ENCODE results near the gene RPL32.

The RPL32 gene

GRCh38 chr3:12832350-12833221 lies 8.8 kb downstream of the RPL32 start:
- DNase-seq, result no peak

- no peak for DNase-seq
Measured at GRCh38 chr3:12831301-12831866, 10.0 kb downstream of the RPL32 start.

GRCh38 chr3:12830785-12831156 lies 10.6 kb downstream of the RPL32 start:
- DNase-seq, result no peak

- DNase-seq, result no peak
Measured at GRCh38 chr3:12829886-12830784, 11.2 kb downstream of the RPL32 start.

GRCh38 chr3:12829404-12829803 lies 12.0 kb downstream of the RPL32 start:
- no peak for DNase-seq

GRCh38 chr3:12828751-12829150 lies 12.6 kb downstream of the RPL32 start:
- no peak for DNase-seq

- DNase-seq, result no peak
Measured at GRCh38 chr3:12825156-12825555, 16.2 kb downstream of the RPL32 start.

- no peak for DNase-seq
Measured at GRCh38 chr3:12824299-12824698, 17.1 kb downstream of the RPL32 start.

GRCh38 chr3:12822725-12823373 lies 18.5 kb downstream of the RPL32 start:
- DNase-seq, result no peak

- DNase-seq, result no peak
Measured at GRCh38 chr3:12818773-12819172, 22.6 kb downstream of the RPL32 start.

GRCh38 chr3:12818273-12818672 lies 23.1 kb downstream of the RPL32 start:
- no peak for DNase-seq

- DNase-seq, result no peak
Measured at GRCh38 chr3:12817343-12817710, 24.0 kb downstream of the RPL32 start.

- no peak for DNase-seq
Measured at GRCh38 chr3:12816521-12817342, 24.6 kb downstream of the RPL32 start.

GRCh38 chr3:12815719-12816118 lies 25.6 kb downstream of the RPL32 start:
- DNase-seq, result no peak

- DNase-seq, result no peak
Measured at GRCh38 chr3:12815078-12815477, 26.3 kb downstream of the RPL32 start.

- no peak for DNase-seq
Measured at GRCh38 chr3:12813967-12814366, 27.4 kb downstream of the RPL32 start.

GRCh38 chr3:12812812-12813211 lies 28.6 kb downstream of the RPL32 start:
- DNase-seq, result no peak

GRCh38 chr3:12810961-12811360 lies 30.4 kb downstream of the RPL32 start:
- DNase-seq, result no peak

- DNase-seq, result no peak
Measured at GRCh38 chr3:12810013-12810780, 31.2 kb downstream of the RPL32 start.

- DNase-seq, result no peak
Measured at GRCh38 chr3:12809435-12809834, 31.9 kb downstream of the RPL32 start.

GRCh38 chr3:12809001-12809400 lies 32.4 kb downstream of the RPL32 start:
- DNase-seq, result no peak
